Measurements from ENCODE around the gene EHMT1. TPM values are rescaled to one million over a fixed set of nuclear protein-coding genes. Genes with fewer than 3 reads are reported as not detected.

EHMT1 gene
- total RNA-seq, 1 experiment from 2014 or later: 63.9 TPM

- no peak for DNase-seq (ENCODE audit: low read depth, low spot score)
Observed at GRCh38 chr9:137873858-137874362, 255.1 kb downstream of the EHMT1 start.

GRCh38 chr9:137875354-137875753 lies 256.5 kb downstream of the EHMT1 start:
- POLR2A ChIA-PET: no interaction called here
- intact Hi-C loops (cut with micrococcal nuclease; ENCODE audit: unreplicated experiment): no loop called here
- Histone ChIP-seq H3K4me1 (ENCODE audit: control insufficient read depth, insufficient read depth, low read length) (no peaks in the 10 kb centered on the region), H3K27me3 (ENCODE audit: control insufficient read depth, insufficient read depth, low read length) (no peaks in the 10 kb centered on the region), H3K36me3 (ENCODE audit: control insufficient read depth, insufficient read depth, low read length) (no peaks in the 10 kb centered on the region), H3K27ac (ENCODE audit: low read length) (no peak overlapping the region), H3K4me3 (ENCODE audit: low read depth in 2 of 2, low read length in 2 of 2) (no peak overlapping the region), H3K9me3 (ENCODE audit: control insufficient read depth, insufficient read depth, low read depth, low read length) (no peaks in the 10 kb centered on the region)
- no peak for ATAC-seq
- in situ Hi-C loops (cut with HindIII; ENCODE audit: low pct_unique_long_range_greater_than_20kb, low sequenced_read_pairs): no loop called here
- DNase-seq (ENCODE audit: low read depth, low spot score): no peak
- CTCF ChIA-PET: interaction anchor here (0.6 kb wide), 1 partner anchor 43 kb away, joined by 3 read pairs; no protein-coding TSS in a partner anchor
- TF ChIP-seq REST (IDR thresholded peaks at IDR 0.05; ENCODE audit: insufficient read depth in 1 of 2, low read depth in 2 of 2, low read length in 1 of 2) (no peak), POLR2AphosphoS5 (IDR thresholded peaks at IDR 0.05; ENCODE audit: low read depth, low read length) (no peak), TCF7L2 (IDR thresholded peaks at IDR 0.05; ENCODE audit: low read depth, low read length) (no peak), CTCF (IDR thresholded peaks at IDR 0.05) (no peak), SIN3A (IDR thresholded peaks at IDR 0.05; ENCODE audit: borderline replicate concordance, insufficient read depth, low read depth, low read length) (no peak)
- no TSS peak for BruUV-seq (replicated peaks)

More at GRCh38 chr9:137873858-137874362, 255.1 kb downstream of the EHMT1 start:
- Histone ChIP-seq H3K36me3 (ENCODE audit: control insufficient read depth, insufficient read depth, low read length) (no peaks in the 10 kb centered on the region), H3K9me3 (ENCODE audit: control insufficient read depth, insufficient read depth, low read depth, low read length) (no peaks in the 10 kb centered on the region), H3K27me3 (ENCODE audit: control insufficient read depth, insufficient read depth, low read length) (no peaks in the 10 kb centered on the region), H3K27ac (ENCODE audit: low read length) (no peak overlapping the region), H3K4me1 (ENCODE audit: control insufficient read depth, insufficient read depth, low read length) (no peaks in the 10 kb centered on the region), H3K4me3 (ENCODE audit: low read depth in 2 of 2, low read length in 2 of 2) (no peak overlapping the region)
- in situ Hi-C loops (cut with HindIII; ENCODE audit: low pct_unique_long_range_greater_than_20kb, low sequenced_read_pairs): no loop called here
- no peak for ATAC-seq
- no TSS peak for BruUV-seq (replicated peaks)
- ChIA-PET POLR2A (no interaction called here), CTCF (no interaction called here)
- intact Hi-C loops (cut with micrococcal nuclease; ENCODE audit: unreplicated experiment): no loop called here
- TF ChIP-seq TCF7L2 (IDR thresholded peaks at IDR 0.05; ENCODE audit: low read depth, low read length) (no peak), REST (IDR thresholded peaks at IDR 0.05; ENCODE audit: insufficient read depth in 1 of 2, low read depth in 2 of 2, low read length in 1 of 2) (no peak), SIN3A (IDR thresholded peaks at IDR 0.05; ENCODE audit: borderline replicate concordance, insufficient read depth, low read depth, low read length) (no peak), CTCF (IDR thresholded peaks at IDR 0.05) (no peak), POLR2AphosphoS5 (IDR thresholded peaks at IDR 0.05; ENCODE audit: low read depth, low read length) (no peak)

Measured in Panc1 (cell line).